Measurements from ENCODE around the gene TMEM80. TPM values are rescaled to one million over a fixed set of nuclear protein-coding genes. Genes with fewer than 3 reads are reported as not detected.

Gene TMEM80
- total RNA-seq, 1 experiment from 2014 or later = 17.6 TPM

DNA sequence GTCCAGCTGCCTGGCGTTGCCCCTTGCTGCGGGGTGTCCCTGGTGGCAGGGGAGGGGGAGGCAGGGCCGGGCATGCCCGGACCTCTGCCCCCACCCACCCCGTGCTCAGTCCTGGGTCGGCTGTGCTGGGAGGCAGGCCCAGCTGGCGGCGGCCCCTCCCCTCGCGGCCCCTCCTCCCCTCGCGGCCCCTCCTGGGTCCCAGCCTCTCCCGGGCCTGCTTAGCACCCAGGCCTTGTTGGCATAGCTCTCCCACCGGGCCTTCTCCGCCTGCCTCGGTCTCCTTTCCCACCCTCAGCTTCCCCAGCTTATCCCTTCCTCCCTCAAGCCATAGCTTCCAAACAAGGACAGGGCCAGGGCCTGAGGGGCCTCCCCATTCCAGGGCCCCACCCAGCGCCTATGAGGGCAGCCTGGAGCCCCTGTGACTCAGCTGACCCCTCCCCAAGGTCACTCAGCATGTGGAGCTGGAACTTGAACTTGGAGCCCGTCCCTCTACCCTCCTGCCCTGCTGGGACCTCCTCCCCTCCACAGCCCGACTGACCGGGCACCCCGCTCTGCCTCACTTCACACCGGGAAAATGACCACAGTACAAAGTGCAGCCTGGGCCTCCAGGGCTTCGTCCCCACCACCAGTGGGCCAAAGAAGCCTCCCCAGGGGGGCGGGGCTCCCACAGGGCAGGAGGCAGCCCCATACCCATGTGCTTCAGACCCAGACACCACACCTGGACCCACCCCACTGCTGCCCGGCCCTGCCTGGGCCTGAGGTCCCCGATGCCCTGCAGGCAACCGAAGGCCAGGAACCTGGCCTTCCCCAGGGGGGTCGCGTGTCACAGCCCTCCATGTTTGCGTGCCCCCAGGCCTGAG lies 11.6 kb downstream of the TMEM80 start:
- Histone ChIP-seq H3K36me3 (ENCODE audit: insufficient read depth, low read length, poor library complexity, severe bottlenecking) (no peaks in the 10 kb centered on the region), H3K9me3 (ENCODE audit: low read depth, low read length, poor library complexity, severe bottlenecking) (no peaks in the 10 kb centered on the region), H3K27ac (ENCODE audit: low read depth, low read length, poor library complexity, severe bottlenecking) (no peak overlapping the region), H3K27me3 (replicated peaks; ENCODE audit: insufficient read depth, low read depth, low read length, poor library complexity) (no peaks in the 10 kb centered on the region), H3K4me3 (ENCODE audit: low read depth, low read length, poor library complexity, severe bottlenecking) (no peak overlapping the region), H3K4me1 (ENCODE audit: insufficient read depth, low read length, poor library complexity, severe bottlenecking) (no peaks in the 10 kb centered on the region)
- ChIA-PET POLR2A (ENCODE audit: low non-redundant PET) (no interaction called here), CTCF (interaction anchor here (0.6 kb wide), 1 partner anchor 12 kb away, joined by 8 read pairs; the partner anchor contains the start of gene TMEM80)
- no peak for DNase-seq (ENCODE audit: low spot score)
- BruUV-seq (replicated peaks) = no TSS peak
- intact Hi-C loops (cut with micrococcal nuclease; ENCODE audit: unreplicated experiment) = no loop called here
- TF ChIP-seq, protein P1, sequence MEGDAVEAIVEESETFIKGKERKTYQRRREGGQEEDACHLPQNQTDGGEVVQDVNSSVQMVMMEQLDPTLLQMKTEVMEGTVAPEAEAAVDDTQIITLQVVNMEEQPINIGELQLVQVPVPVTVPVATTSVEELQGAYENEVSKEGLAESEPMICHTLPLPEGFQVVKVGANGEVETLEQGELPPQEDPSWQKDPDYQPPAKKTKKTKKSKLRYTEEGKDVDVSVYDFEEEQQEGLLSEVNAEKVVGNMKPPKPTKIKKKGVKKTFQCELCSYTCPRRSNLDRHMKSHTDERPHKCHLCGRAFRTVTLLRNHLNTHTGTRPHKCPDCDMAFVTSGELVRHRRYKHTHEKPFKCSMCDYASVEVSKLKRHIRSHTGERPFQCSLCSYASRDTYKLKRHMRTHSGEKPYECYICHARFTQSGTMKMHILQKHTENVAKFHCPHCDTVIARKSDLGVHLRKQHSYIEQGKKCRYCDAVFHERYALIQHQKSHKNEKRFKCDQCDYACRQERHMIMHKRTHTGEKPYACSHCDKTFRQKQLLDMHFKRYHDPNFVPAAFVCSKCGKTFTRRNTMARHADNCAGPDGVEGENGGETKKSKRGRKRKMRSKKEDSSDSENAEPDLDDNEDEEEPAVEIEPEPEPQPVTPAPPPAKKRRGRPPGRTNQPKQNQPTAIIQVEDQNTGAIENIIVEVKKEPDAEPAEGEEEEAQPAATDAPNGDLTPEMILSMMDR (conservative IDR thresholded peaks at IDR 0.05; ENCODE audit: low read depth, low read length) = no peak
- no peak for TF ChIP-seq EZH2 (IDR thresholded peaks at IDR 0.05; ENCODE audit: borderline replicate concordance, low read depth, low read length, poor library complexity, severe bottlenecking)

DNA sequence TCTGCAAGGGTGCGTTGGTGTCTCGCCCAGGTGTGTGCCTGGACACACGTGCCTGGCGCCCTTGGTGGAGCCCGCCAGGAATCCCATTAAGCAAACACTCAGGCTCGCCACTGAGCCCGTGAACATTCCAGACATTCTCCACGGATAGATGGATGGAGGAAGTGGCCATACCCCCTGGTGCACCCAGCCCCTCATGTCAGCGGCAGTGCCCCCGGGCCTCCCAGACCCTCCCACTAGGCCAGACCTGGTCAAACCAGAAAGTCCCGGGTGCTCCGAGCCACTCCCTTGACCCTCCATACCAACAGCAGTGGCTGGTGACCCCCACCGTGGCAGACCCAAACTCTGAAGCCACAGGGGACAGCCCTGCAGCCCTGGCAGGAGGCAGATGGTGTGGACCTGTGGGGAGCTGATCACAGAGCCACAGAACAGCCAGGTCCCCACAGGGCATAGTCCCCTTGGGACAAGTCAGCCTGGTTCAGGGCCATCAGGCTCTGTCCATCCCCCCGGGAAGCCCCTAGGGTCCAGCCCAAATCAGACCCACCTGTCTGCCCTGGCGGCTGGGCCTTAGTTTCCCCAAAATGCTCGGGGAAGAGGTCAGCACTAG lies 12.3 kb downstream of the TMEM80 start:
- no TSS peak for BruUV-seq (replicated peaks)
- TF ChIP-seq, protein P1 (conservative IDR thresholded peaks at IDR 0.05; ENCODE audit: low read depth, low read length) = no peak
- TF ChIP-seq EZH2 (IDR thresholded peaks at IDR 0.05; ENCODE audit: borderline replicate concordance, low read depth, low read length, poor library complexity, severe bottlenecking) = no peak
- no peak for DNase-seq (ENCODE audit: low spot score)

DNA sequence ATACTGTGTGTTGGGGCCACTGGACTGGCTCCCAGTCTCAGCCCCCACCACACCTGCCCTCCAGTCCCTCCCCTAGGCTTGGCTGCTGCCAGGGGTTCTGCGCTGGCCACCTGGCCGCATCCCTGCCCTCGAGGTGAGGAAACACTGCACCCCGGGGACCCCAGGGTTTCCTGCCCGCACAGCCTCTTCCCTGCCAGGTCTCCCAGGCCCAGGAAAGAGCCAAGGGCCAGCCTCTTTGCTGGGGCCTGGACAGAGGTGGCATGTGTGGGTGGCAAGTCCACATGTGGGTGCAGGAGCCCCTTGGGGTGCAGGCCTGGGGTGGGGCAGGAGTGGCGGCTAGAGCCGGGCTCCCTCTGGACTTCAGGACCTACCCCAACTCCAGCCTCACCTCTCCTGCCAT lies 12.9 kb downstream of the TMEM80 start:
- DNase-seq (ENCODE audit: low spot score) = no peak
- no TSS peak for BruUV-seq (replicated peaks)
- intact Hi-C loops (cut with micrococcal nuclease; ENCODE audit: unreplicated experiment) = no loop called here
- Histone ChIP-seq H3K9me3 (ENCODE audit: low read depth, low read length, poor library complexity, severe bottlenecking) (no peaks in the 10 kb centered on the region), H3K4me1 (ENCODE audit: insufficient read depth, low read length, poor library complexity, severe bottlenecking) (no peaks in the 10 kb centered on the region), H3K36me3 (ENCODE audit: insufficient read depth, low read length, poor library complexity, severe bottlenecking) (no peaks in the 10 kb centered on the region), H3K4me3 (ENCODE audit: low read depth, low read length, poor library complexity, severe bottlenecking) (no peak overlapping the region), H3K27ac (ENCODE audit: low read depth, low read length, poor library complexity, severe bottlenecking) (no peak overlapping the region), H3K27me3 (replicated peaks; ENCODE audit: insufficient read depth, low read depth, low read length, poor library complexity) (no peaks in the 10 kb centered on the region)
- CTCF ChIA-PET = no interaction called here
- POLR2A ChIA-PET (ENCODE audit: low non-redundant PET) = no interaction called here
- TF ChIP-seq, protein P1 (conservative IDR thresholded peaks at IDR 0.05; ENCODE audit: low read depth, low read length) = no peak
- no peak for TF ChIP-seq EZH2 (IDR thresholded peaks at IDR 0.05; ENCODE audit: borderline replicate concordance, low read depth, low read length, poor library complexity, severe bottlenecking)

More for the DNA sequence above, 12.3 kb downstream of the TMEM80 start:
- CTCF ChIA-PET = interaction anchor here (0.6 kb wide), 1 partner anchor 12 kb away, joined by 8 read pairs; the partner anchor contains the start of gene TMEM80
- Histone ChIP-seq H3K27me3 (replicated peaks; ENCODE audit: insufficient read depth, low read depth, low read length, poor library complexity) (no peaks in the 10 kb centered on the region), H3K4me1 (ENCODE audit: insufficient read depth, low read length, poor library complexity, severe bottlenecking) (no peaks in the 10 kb centered on the region), H3K36me3 (ENCODE audit: insufficient read depth, low read length, poor library complexity, severe bottlenecking) (no peaks in the 10 kb centered on the region), H3K4me3 (ENCODE audit: low read depth, low read length, poor library complexity, severe bottlenecking) (no peak overlapping the region), H3K27ac (ENCODE audit: low read depth, low read length, poor library complexity, severe bottlenecking) (no peak overlapping the region), H3K9me3 (ENCODE audit: low read depth, low read length, poor library complexity, severe bottlenecking) (no peaks in the 10 kb centered on the region)
- POLR2A ChIA-PET (ENCODE audit: low non-redundant PET) = no interaction called here
- intact Hi-C loops (cut with micrococcal nuclease; ENCODE audit: unreplicated experiment) = no loop called here
